ENCODE measurements around the gene CHRNB1.

Gene CHRNB1

GRCh38 chr17:7415784-7416183, 29.1 kb upstream of the CHRNB1 start:
- no peak for DNase-seq

GRCh38 chr17:7416323-7416722, 28.5 kb upstream of the CHRNB1 start:
- DNase-seq: peak; percentile 30

- DNase-seq: no peak
Observed at GRCh38 chr17:7417056-7417655, 27.7 kb upstream of the CHRNB1 start.

GRCh38 chr17:7418472-7419152, 26.2 kb upstream of the CHRNB1 start:
- no peak for DNase-seq

GRCh38 chr17:7419819-7420610, 24.8 kb upstream of the CHRNB1 start, which contains the start of gene SPEM1:
SPEM1 (plus strand) TSS chr17:7420324; CDS start chr17:7420385, 61 bp downstream.
- no peak for DNase-seq

GRCh38 chr17:7421186-7421585, 23.7 kb upstream of the CHRNB1 start:
- DNase-seq: no peak

GRCh38 chr17:7423679-7424078, 21.2 kb upstream of the CHRNB1 start:
- no peak for DNase-seq

GRCh38 chr17:7425316-7425715, 19.5 kb upstream of the CHRNB1 start, which contains the start of gene SPEM2:
SPEM2 (plus strand) TSS chr17:7425616; CDS start chr17:7425689, 73 bp downstream.
- DNase-seq: peak; percentile 42

GRCh38 chr17:7425756-7426155, 19.1 kb upstream of the CHRNB1 start:
- no peak for DNase-seq

- DNase-seq: no peak
Observed at GRCh38 chr17:7426203-7426863, 18.5 kb upstream of the CHRNB1 start.

GRCh38 chr17:7426896-7427489, 17.9 kb upstream of the CHRNB1 start:
- DNase-seq: no peak

GRCh38 chr17:7427549-7427948, 17.3 kb upstream of the CHRNB1 start:
- DNase-seq: no peak

- DNase-seq: no peak
Observed at GRCh38 chr17:7428557-7428956, 16.3 kb upstream of the CHRNB1 start, which contains the start of gene SPEM3. SPEM3 (plus strand) TSS chr17:7428857; CDS start chr17:7428903, 46 bp downstream.

GRCh38 chr17:7429722-7430121, 15.1 kb upstream of the CHRNB1 start:
- DNase-seq: no peak

GRCh38 chr17:7431231-7431630, 13.6 kb upstream of the CHRNB1 start:
- DNase-seq: no peak

- no peak for DNase-seq
Observed at GRCh38 chr17:7432296-7432695, 12.6 kb upstream of the CHRNB1 start.

GRCh38 chr17:7435676-7436555, 8.9 kb upstream of the CHRNB1 start:
- DNase-seq: peak; percentile 87

- peak; percentile 94 for DNase-seq
Observed at GRCh38 chr17:7436556-7437368, 8.1 kb upstream of the CHRNB1 start.

GRCh38 chr17:7437369-7437863, 7.4 kb upstream of the CHRNB1 start:
- DNase-seq: no peak

- peak; percentile 79 for DNase-seq
Observed at GRCh38 chr17:7437950-7438614, 6.8 kb upstream of the CHRNB1 start.

All from hematopoietic multipotent progenitor cell treated with erythropoietin and hydrocortisone succinate and interleukin-3 and kit ligand, for 4 days (in vitro differentiated cells).